ENCODE results near the gene ALDH1L1. TPM values are rescaled to one million over a fixed set of nuclear protein-coding genes. Genes with fewer than 3 reads are reported as not detected.

Gene ALDH1L1
- total RNA-seq, 1 donor from 2014 or later, result 3.3 TPM

DNA sequence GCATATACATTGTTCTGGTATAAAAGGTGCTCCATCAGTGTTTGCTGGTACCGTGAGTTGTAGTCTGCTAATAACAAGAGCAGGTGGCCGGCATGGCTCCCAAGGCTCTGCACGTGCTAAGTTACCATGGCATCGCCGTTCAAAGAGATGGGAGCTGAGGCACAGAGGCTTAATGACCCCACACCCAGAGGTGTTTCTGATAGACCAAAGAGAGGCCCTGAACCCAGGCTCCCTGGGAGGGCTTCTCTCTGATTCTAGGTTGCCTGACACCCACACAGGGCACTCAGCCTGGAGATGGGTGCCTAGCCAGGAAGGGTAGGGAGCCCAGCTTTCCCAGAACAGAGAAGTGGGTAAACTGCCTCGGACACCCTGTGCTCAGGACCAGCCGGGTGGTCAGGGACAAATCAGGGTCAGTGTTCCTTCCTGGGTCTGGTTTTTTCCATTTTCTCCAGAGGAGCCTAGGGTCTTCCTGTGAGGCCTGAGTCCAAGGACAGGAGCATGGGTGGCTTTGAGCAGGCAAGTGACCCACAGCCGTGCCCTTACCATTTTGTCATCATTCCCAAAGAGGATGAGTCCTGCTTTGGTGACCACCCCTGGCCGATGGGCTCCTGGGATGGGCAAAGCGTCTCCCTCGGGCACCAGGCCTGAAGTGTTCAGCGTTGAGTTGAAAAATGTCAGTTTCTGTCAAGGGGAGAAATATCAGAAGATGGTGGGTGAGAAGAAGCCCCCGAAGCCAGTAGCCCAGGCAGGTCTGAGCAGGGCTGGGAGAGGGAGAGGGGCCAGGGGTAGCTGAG, 27.3 kb downstream of the ALDH1L1 start:
- intact Hi-C loops (cut with DNase I), result no loop called here
- Histone ChIP-seq H3K27me3 (no peaks in the 10 kb centered on the region), H3K36me3 (no peaks in the 10 kb centered on the region), H3K4me3 (no peak overlapping the region), H3K9me3 (no peaks in the 10 kb centered on the region), H3K27ac (no peak overlapping the region), H3K4me1 (no peaks in the 10 kb centered on the region)
- TF ChIP-seq, protein P1, sequence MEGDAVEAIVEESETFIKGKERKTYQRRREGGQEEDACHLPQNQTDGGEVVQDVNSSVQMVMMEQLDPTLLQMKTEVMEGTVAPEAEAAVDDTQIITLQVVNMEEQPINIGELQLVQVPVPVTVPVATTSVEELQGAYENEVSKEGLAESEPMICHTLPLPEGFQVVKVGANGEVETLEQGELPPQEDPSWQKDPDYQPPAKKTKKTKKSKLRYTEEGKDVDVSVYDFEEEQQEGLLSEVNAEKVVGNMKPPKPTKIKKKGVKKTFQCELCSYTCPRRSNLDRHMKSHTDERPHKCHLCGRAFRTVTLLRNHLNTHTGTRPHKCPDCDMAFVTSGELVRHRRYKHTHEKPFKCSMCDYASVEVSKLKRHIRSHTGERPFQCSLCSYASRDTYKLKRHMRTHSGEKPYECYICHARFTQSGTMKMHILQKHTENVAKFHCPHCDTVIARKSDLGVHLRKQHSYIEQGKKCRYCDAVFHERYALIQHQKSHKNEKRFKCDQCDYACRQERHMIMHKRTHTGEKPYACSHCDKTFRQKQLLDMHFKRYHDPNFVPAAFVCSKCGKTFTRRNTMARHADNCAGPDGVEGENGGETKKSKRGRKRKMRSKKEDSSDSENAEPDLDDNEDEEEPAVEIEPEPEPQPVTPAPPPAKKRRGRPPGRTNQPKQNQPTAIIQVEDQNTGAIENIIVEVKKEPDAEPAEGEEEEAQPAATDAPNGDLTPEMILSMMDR (IDR thresholded peaks at IDR 0.05), result no peak
- DNase-seq (no peak), ATAC-seq (no peak)

GRCh38 chr3:126152458-126152857, 27.9 kb downstream of the ALDH1L1 start:
- no peak for ATAC-seq

GRCh38 chr3:126151562-126152302, 28.7 kb downstream of the ALDH1L1 start:
- DNase-seq (no peak), ATAC-seq (no peak)
- Histone ChIP-seq H3K4me1 (no peaks in the 10 kb centered on the region), H3K36me3 (no peaks in the 10 kb centered on the region), H3K27me3 (no peaks in the 10 kb centered on the region), H3K27ac (no peak overlapping the region), H3K9me3 (no peaks in the 10 kb centered on the region), H3K4me3 (no peak overlapping the region)
- intact Hi-C loops (cut with DNase I), result no loop called here
- TF ChIP-seq, protein P1 (IDR thresholded peaks at IDR 0.05), result no peak

More at GRCh38 chr3:126152458-126152857, 27.9 kb downstream of the ALDH1L1 start:
- Histone ChIP-seq H3K27me3 (no peaks in the 10 kb centered on the region), H3K9me3 (no peaks in the 10 kb centered on the region), H3K36me3 (no peaks in the 10 kb centered on the region), H3K4me1 (no peaks in the 10 kb centered on the region), H3K27ac (no peak overlapping the region), H3K4me3 (no peak overlapping the region)
- TF ChIP-seq, protein P1 (IDR thresholded peaks at IDR 0.05), result no peak
- DNase-seq, result no peak
- intact Hi-C loops (cut with DNase I), result no loop called here

- Histone ChIP-seq H3K36me3 (no peaks in the 10 kb centered on the region), H3K9me3 (no peaks in the 10 kb centered on the region), H3K27me3 (no peaks in the 10 kb centered on the region), H3K27ac (no peak overlapping the region), H3K4me1 (no peaks in the 10 kb centered on the region), H3K4me3 (no peak overlapping the region)
- DNase-seq (no peak), ATAC-seq (no peak)
- intact Hi-C loops (cut with DNase I), result no loop called here
- TF ChIP-seq, protein P1 (IDR thresholded peaks at IDR 0.05), result no peak
Observed at GRCh38 chr3:126149960-126150515, 30.3 kb downstream of the ALDH1L1 start.

GRCh38 chr3:126149256-126149902, 31.0 kb downstream of the ALDH1L1 start:
- H3K4me1 ChIP-seq, result no peaks in the 10 kb centered on the region
- H3K27me3 ChIP-seq, result no peaks in the 10 kb centered on the region
- intact Hi-C loops (cut with DNase I), result no loop called here
- no peak overlapping the region for H3K27ac ChIP-seq
- no peak overlapping the region for H3K4me3 ChIP-seq
- H3K9me3 ChIP-seq, result no peaks in the 10 kb centered on the region
- TF ChIP-seq, protein P1 (IDR thresholded peaks at IDR 0.05), result no peak
- no peak for ATAC-seq
- H3K36me3 ChIP-seq, result no peaks in the 10 kb centered on the region
- DNase-seq, result no peak
